Esophagus muscularis mucosa (tissue), 3 donors: ENCODE measurements around the gene ZDHHC19.

Experiments
- EP300 ChIP-seq: sonication (generic); formaldehyde crosslinking; IDR thresholded peaks from one replicate; pipeline ENCODE4 v1.6.1; 2017; ENCODE audit warnings: antibody characterized with exemption
- TF ChIP-seq, protein P1 (sequence below), 3 experiments: fragments of 200-600 bp in 2 of 3; fragments of 450-650 bp in 1 of 3; sonication (generic) in 2 of 3; IDR thresholded peaks; one replicate each; pipeline ENCODE4 v1.5.1; 2017 to 2019; ENCODE audit warnings: antibody characterized with exemption in 3 of 3, mild to moderate bottlenecking in 2 of 3, moderate library complexity in 1 of 3

DNA sequence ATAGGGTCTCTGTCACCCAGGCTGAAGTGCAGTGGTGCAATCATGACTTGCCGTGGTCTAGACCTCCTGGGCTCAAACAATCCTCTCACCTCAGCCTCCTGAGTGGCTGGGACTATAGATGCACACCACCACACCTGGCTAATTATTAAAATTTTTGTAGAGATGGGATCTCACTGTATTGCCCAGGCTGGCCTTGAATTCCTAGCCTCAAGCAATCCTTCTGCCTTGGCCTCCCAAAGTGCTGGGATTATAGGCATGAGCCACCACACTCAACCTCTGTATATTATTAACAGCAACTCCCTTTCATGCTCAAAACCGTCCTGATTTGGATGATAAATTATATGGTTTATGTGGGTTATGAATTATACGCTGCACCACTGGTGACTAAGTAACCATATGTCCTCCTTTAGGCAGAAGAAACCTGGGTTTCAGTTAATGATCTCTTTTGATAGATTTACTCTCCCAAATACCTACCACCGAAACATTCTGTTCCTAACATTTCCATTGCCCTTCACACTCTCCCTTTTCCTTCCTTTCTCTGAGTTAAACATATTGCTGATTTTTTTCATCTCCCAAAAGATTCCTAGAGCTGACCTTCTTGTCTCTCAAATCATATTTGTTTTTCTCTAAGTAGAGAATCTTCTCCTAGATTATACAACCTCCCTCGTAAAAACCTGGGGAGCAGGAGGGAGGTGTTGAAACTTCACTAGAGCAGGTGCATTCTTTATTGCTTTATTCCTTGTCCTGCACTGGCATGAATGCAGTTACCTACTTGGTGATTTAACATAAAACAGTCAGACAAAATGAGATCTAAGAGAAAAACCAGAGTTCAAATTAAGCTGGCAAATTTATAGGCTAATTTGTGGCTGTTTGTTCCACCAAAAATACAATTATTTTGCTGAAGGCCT lies 43.4 kb upstream of the ZDHHC19 start:
- TF ChIP-seq, protein P1, sequence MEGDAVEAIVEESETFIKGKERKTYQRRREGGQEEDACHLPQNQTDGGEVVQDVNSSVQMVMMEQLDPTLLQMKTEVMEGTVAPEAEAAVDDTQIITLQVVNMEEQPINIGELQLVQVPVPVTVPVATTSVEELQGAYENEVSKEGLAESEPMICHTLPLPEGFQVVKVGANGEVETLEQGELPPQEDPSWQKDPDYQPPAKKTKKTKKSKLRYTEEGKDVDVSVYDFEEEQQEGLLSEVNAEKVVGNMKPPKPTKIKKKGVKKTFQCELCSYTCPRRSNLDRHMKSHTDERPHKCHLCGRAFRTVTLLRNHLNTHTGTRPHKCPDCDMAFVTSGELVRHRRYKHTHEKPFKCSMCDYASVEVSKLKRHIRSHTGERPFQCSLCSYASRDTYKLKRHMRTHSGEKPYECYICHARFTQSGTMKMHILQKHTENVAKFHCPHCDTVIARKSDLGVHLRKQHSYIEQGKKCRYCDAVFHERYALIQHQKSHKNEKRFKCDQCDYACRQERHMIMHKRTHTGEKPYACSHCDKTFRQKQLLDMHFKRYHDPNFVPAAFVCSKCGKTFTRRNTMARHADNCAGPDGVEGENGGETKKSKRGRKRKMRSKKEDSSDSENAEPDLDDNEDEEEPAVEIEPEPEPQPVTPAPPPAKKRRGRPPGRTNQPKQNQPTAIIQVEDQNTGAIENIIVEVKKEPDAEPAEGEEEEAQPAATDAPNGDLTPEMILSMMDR (IDR thresholded peaks at IDR 0.05): no peak
- no peak for TF ChIP-seq EP300
